IMR-90 (cell line): ENCODE measurements around the gene ST8SIA4.

ENCODE experiments used
- BHLHE40 ChIP-seq: fragments of 150-350 bp; IDR thresholded peaks from 2 replicates; pipeline ENCODE4 v1.6.1; 2016; ENCODE audit warnings: mild to moderate bottlenecking, low read depth, low read length
- CHD1 ChIP-seq: IDR thresholded peaks from 2 replicates; pipeline ENCODE4 v1.6.1; 2012; ENCODE audit warnings: low read depth, low read length, improper control_type of control experiment
- FOS ChIP-seq: fragments of 150-350 bp; IDR thresholded peaks from 2 replicates; pipeline ENCODE4 v1.6.1; 2016; ENCODE audit warnings: low read depth, low read length
- MAFK ChIP-seq: IDR thresholded peaks from 2 replicates; pipeline ENCODE4 v1.6.1; 2012; ENCODE audit warnings: low read depth, low read length, improper control_type of control experiment
- MAZ ChIP-seq: IDR thresholded peaks from 2 replicates; pipeline ENCODE4 v1.6.1; 2012; ENCODE audit warnings: low read depth, mild to moderate bottlenecking, low read length, improper control_type of control experiment, moderate library complexity, borderline replicate concordance
- POLR2A ChIP-seq: IDR thresholded peaks from 2 replicates; pipeline ENCODE4 v1.6.1; 2012; ENCODE audit warnings: mild to moderate bottlenecking, low read depth, low read length
- RAD21 ChIP-seq: IDR thresholded peaks from 2 replicates; pipeline ENCODE4 v1.6.1; 2012; ENCODE audit warnings: low read length, improper control_type of control experiment
- SMC3 ChIP-seq: fragments of 150-350 bp; IDR thresholded peaks from 2 replicates; pipeline ENCODE4 v1.6.1; 2016; ENCODE audit warnings: low read depth, mild to moderate bottlenecking, antibody characterized with exemption, low read length, moderate library complexity
- TF ChIP-seq, protein P1 (sequence below): conservative IDR thresholded peaks from 2 replicates; pipeline ENCODE4 v1.5.1; 2012; ENCODE audit warnings: mild to moderate bottlenecking, low read depth, low read length, improper control_type of control experiment
- TF ChIP-seq, protein P2 (sequence below): fragments of 150-350 bp; IDR thresholded peaks from 2 replicates; pipeline ENCODE4 v1.6.1; 2017; ENCODE audit warnings: mild to moderate bottlenecking, antibody characterized with exemption, low read length, low read depth

DNA sequence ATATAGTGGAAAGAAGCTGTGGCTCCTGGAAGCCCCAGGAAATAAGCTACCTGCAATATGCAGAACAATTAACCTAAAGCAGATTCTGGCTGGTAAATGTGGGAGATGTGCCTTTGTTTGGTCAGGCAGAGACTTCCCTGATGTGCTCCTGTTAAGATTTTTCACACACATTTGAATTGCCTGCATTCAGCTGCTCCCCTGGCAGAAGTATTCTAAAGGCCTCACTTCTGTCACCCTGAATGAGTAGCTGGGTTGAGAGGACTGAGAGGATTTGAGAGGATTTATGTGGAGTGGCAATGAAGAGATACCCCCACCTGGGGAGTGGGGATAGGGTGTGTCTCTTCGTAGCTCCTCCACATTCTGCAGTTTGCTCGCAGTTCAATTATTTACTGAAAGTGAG lies 130.5 kb downstream of the ST8SIA4 start:
- TF ChIP-seq RAD21: no peak
- TF ChIP-seq, protein P1, sequence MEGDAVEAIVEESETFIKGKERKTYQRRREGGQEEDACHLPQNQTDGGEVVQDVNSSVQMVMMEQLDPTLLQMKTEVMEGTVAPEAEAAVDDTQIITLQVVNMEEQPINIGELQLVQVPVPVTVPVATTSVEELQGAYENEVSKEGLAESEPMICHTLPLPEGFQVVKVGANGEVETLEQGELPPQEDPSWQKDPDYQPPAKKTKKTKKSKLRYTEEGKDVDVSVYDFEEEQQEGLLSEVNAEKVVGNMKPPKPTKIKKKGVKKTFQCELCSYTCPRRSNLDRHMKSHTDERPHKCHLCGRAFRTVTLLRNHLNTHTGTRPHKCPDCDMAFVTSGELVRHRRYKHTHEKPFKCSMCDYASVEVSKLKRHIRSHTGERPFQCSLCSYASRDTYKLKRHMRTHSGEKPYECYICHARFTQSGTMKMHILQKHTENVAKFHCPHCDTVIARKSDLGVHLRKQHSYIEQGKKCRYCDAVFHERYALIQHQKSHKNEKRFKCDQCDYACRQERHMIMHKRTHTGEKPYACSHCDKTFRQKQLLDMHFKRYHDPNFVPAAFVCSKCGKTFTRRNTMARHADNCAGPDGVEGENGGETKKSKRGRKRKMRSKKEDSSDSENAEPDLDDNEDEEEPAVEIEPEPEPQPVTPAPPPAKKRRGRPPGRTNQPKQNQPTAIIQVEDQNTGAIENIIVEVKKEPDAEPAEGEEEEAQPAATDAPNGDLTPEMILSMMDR: no peak
- TF ChIP-seq POLR2A: no peak
- no peak for TF ChIP-seq MAFK
- TF ChIP-seq MAZ: no peak
- TF ChIP-seq FOS: no peak
- no peak for TF ChIP-seq CHD1
- TF ChIP-seq SMC3: no peak
- TF ChIP-seq BHLHE40: no peak
- TF ChIP-seq, protein P2, sequence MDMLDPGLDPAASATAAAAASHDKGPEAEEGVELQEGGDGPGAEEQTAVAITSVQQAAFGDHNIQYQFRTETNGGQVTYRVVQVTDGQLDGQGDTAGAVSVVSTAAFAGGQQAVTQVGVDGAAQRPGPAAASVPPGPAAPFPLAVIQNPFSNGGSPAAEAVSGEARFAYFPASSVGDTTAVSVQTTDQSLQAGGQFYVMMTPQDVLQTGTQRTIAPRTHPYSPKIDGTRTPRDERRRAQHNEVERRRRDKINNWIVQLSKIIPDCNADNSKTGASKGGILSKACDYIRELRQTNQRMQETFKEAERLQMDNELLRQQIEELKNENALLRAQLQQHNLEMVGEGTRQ: no peak
